Coronary artery (tissue), 2 donors: Measurements from ENCODE around the gene EDIL3.

ENCODE experiments used
- DNase-seq: peaks from one replicate; pipeline ENCODE4 v3.0.0-alpha.2; 2017; ENCODE audit warnings: low spot score
- H3K27ac ChIP-seq, 2 donors: fragments of 200-600 bp; sonication (generic); one replicate each; pipeline ENCODE4 v1.5.1; 2016 to 2019
- H3K4me3 ChIP-seq: fragments of 200-600 bp; sonication (generic); 2 replicates; pipeline ENCODE4 v1.5.1; 2016; ENCODE audit warnings: mild to moderate bottlenecking, moderate library complexity
- CTCF ChIP-seq: fragments of 200-600 bp; sonication (generic); IDR thresholded peaks from one replicate; pipeline ENCODE4 v1.5.1; 2019; ENCODE audit warnings: antibody characterized with exemption

EDIL3 gene

GRCh38 chr5:84149094-84149493 is 235.6 kb downstream of the EDIL3 start:
- no peak for DNase-seq
- TF ChIP-seq CTCF = no peak
- no peak overlapping the region for H3K4me3 ChIP-seq

GRCh38 chr5:84148651-84149050 is 236.0 kb downstream of the EDIL3 start:
- no peak for TF ChIP-seq CTCF
- Histone ChIP-seq H3K4me3 (no peak overlapping the region), H3K27ac (no peak overlapping the region)
- DNase-seq = no peak

More at GRCh38 chr5:84149094-84149493, 235.6 kb downstream of the EDIL3 start:
- no peak overlapping the region for H3K27ac ChIP-seq

- no peak for TF ChIP-seq CTCF
- no peak for DNase-seq
- Histone ChIP-seq H3K4me3 (no peak overlapping the region), H3K27ac (no peak overlapping the region)
These were observed 247.1 kb downstream of the EDIL3 start for GRCh38 chr5:84137541-84137940.

GRCh38 chr5:84131372-84131771 is 253.3 kb downstream of the EDIL3 start:
- Histone ChIP-seq H3K27ac (no peak overlapping the region), H3K4me3 (no peak overlapping the region)
- no peak for TF ChIP-seq CTCF
- no peak for DNase-seq

- no peak for TF ChIP-seq CTCF
- DNase-seq = no peak
- H3K4me3 ChIP-seq = no peak overlapping the region
- no peak overlapping the region for H3K27ac ChIP-seq
These were observed 254.6 kb downstream of the EDIL3 start for GRCh38 chr5:84130006-84130580.

- no peak for DNase-seq
- TF ChIP-seq CTCF = no peak
- H3K4me3 ChIP-seq = no peak overlapping the region
- H3K27ac ChIP-seq = no peak overlapping the region
These were observed 259.5 kb downstream of the EDIL3 start for GRCh38 chr5:84125216-84125615.

- DNase-seq = no peak
- no peak for TF ChIP-seq CTCF
- Histone ChIP-seq H3K27ac (no peak overlapping the region), H3K4me3 (no peak overlapping the region)
These were observed 265.4 kb downstream of the EDIL3 start for GRCh38 chr5:84119252-84119651.
